H9 (cell line): ENCODE data around the gene PEX26. TPM values are rescaled to one million over a fixed set of nuclear protein-coding genes. Genes with fewer than 3 reads are reported as not detected.
A peak's percentile ranks its signal among the peaks of the same experiment; 100 is the strongest.
"Not testable (repeated sequence)": the region's sequence is repeated elsewhere in the genome, so short reads cannot be mapped to it uniquely, and the experiment has no call there.

Source experiments
- DNase-seq: peaks from one replicate; pipeline ENCODE4 v3.0.0-alpha.2; 2017
- H2AFZ ChIP-seq: one replicate; pipeline ENCODE4 v1.6.1; 2013; ENCODE audit warnings: mild to moderate bottlenecking, low read length, control low read depth, moderate library complexity
- H2AK5ac ChIP-seq: 2 replicates; pipeline ENCODE4 v1.6.1; 2013; ENCODE audit warnings: low read length, control low read depth, mixed read lengths; ENCODE audit not compliant: insufficient read length
- H2BK120ac ChIP-seq: one replicate; pipeline ENCODE4 v1.6.1; 2013; ENCODE audit warnings: low read depth, mild to moderate bottlenecking, low read length, control low read depth, inconsistent platforms; ENCODE audit not compliant: poor library complexity, severe bottlenecking
- H2BK12ac ChIP-seq: 2 replicates; pipeline ENCODE4 v1.6.1; 2013; ENCODE audit warnings: low read length, control low read depth, mixed read lengths, low read depth; ENCODE audit not compliant: insufficient read length
- H2BK15ac ChIP-seq: 2 replicates; pipeline ENCODE4 v1.6.1; 2013; ENCODE audit warnings: low read depth, low read length, control low read depth
- H2BK20ac ChIP-seq: one replicate; pipeline ENCODE4 v1.6.1; 2013; ENCODE audit warnings: low read depth, mild to moderate bottlenecking, low read length, control low read depth, inconsistent platforms; ENCODE audit not compliant: poor library complexity, severe bottlenecking
- H2BK5ac ChIP-seq: 2 replicates; pipeline ENCODE4 v1.6.1; 2013; ENCODE audit warnings: low read length, control low read depth, mixed read lengths; ENCODE audit not compliant: insufficient read length
- H3K14ac ChIP-seq: 2 replicates; pipeline ENCODE4 v1.6.1; 2013; ENCODE audit warnings: low read length, control low read depth; ENCODE audit not compliant: insufficient read depth
- H3K18ac ChIP-seq: 2 replicates; pipeline ENCODE4 v1.6.1; 2013; ENCODE audit warnings: low read depth, mild to moderate bottlenecking, mixed read lengths, low read length, control low read depth; ENCODE audit not compliant: insufficient read length
- H3K23ac ChIP-seq: 2 replicates; pipeline ENCODE4 v1.6.1; 2013; ENCODE audit warnings: low read length, control low read depth, mixed read lengths, low read depth; ENCODE audit not compliant: insufficient read length
- H3K23me2 ChIP-seq: 2 replicates; pipeline ENCODE4 v1.6.1; 2013; ENCODE audit warnings: low read depth, mild to moderate bottlenecking, mixed read lengths, low read length, control low read depth; ENCODE audit not compliant: insufficient read length, poor library complexity, severe bottlenecking
- H3K27ac ChIP-seq: 2 replicates; pipeline ENCODE4 v1.5.1; 2013; ENCODE audit warnings: low read length, control low read depth, mixed read lengths, low read depth; ENCODE audit not compliant: insufficient read length
- H3K27me3 ChIP-seq: 2 replicates; pipeline ENCODE4 v1.6.1; 2013; ENCODE audit warnings: low read length, control low read depth, inconsistent platforms; ENCODE audit not compliant: insufficient read depth
- H3K4ac ChIP-seq: 2 replicates; pipeline ENCODE4 v1.6.1; 2013; ENCODE audit warnings: low read depth, mild to moderate bottlenecking, control low read depth, inconsistent platforms, low read length, moderate library complexity
- H3K4me1 ChIP-seq: 2 replicates; pipeline ENCODE4 v1.6.1; 2013; ENCODE audit warnings: low read length, control low read depth, inconsistent platforms; ENCODE audit not compliant: insufficient read depth
- H3K4me2 ChIP-seq: 2 replicates; pipeline ENCODE4 v1.6.1; 2013; ENCODE audit warnings: low read length, control low read depth, mixed read lengths; ENCODE audit not compliant: insufficient read length, insufficient read depth
- H3K56ac ChIP-seq: 2 replicates; pipeline ENCODE4 v1.6.1; 2013; ENCODE audit warnings: low read depth, mild to moderate bottlenecking, mixed read lengths, low read length, control low read depth; ENCODE audit not compliant: insufficient read length
- H3K79me1 ChIP-seq: 2 replicates; pipeline ENCODE4 v1.6.1; 2013; ENCODE audit warnings: low read depth, mild to moderate bottlenecking, moderate library complexity, low read length, control low read depth, inconsistent platforms; ENCODE audit not compliant: insufficient read depth, poor library complexity, severe bottlenecking
- H3K79me2 ChIP-seq: 2 replicates; pipeline ENCODE4 v1.6.1; 2013; ENCODE audit warnings: low read length, control low read depth, inconsistent platforms; ENCODE audit not compliant: insufficient read depth
- H3K9ac ChIP-seq: 2 replicates; pipeline ENCODE4 v1.6.1; 2013; ENCODE audit warnings: low read length, control low read depth, mixed read lengths; ENCODE audit not compliant: insufficient read length; ENCODE audit errors: extremely low read depth
- H3K9me3 ChIP-seq: one replicate; pipeline ENCODE4 v1.6.1; 2013; ENCODE audit warnings: low read depth, low read length, inconsistent platforms; ENCODE audit not compliant: control insufficient read depth
- H3T11ph ChIP-seq: one replicate; pipeline ENCODE4 v1.6.1; 2013; ENCODE audit warnings: mild to moderate bottlenecking, low read length, control low read depth, inconsistent platforms
- H4K20me1 ChIP-seq: one replicate; pipeline ENCODE4 v1.6.1; 2013; ENCODE audit not compliant: control insufficient read depth, insufficient read length, insufficient read depth
- H4K5ac ChIP-seq: 2 replicates; pipeline ENCODE4 v1.6.1; 2013; ENCODE audit warnings: low read depth, mild to moderate bottlenecking, mixed read lengths, low read length, control low read depth; ENCODE audit not compliant: insufficient read length
- H4K8ac ChIP-seq: replicated peaks from 2 replicates; pipeline ENCODE4 v1.6.1; 2013; ENCODE audit warnings: low read length, control low read depth, mixed read lengths, low read depth; ENCODE audit not compliant: insufficient read length
- H4K91ac ChIP-seq: 2 replicates; pipeline ENCODE4 v1.6.1; 2013; ENCODE audit warnings: low read depth, mild to moderate bottlenecking, moderate library complexity, mixed read lengths, low read length, control low read depth; ENCODE audit not compliant: insufficient read length
- H3K27ac Mint-ChIP-seq, 3 experiments: 2 replicates in 2 of 3; 3 replicates in 1 of 3; pipeline ENCODE4 v1.8.0; 2020 to 2021; ENCODE audit warnings: mixed read lengths in 3 of 3, mild to moderate bottlenecking in 1 of 3, moderate library complexity in 1 of 3
- H3K27me3 Mint-ChIP-seq: 2 replicates; pipeline ENCODE4 v1.8.0; 2021; ENCODE audit warnings: low read depth, mild to moderate bottlenecking, moderate library complexity, mixed read lengths
- H3K36me3 Mint-ChIP-seq, 3 experiments: 2 replicates in 2 of 3; 3 replicates in 1 of 3; pipeline ENCODE4 v1.8.0; 2020 to 2021; ENCODE audit warnings: low read depth in 3 of 3, mixed read lengths in 3 of 3; ENCODE audit not compliant: insufficient read depth in 1 of 3
- H3K4me1 Mint-ChIP-seq, 2 experiments: 2 replicates each; pipeline ENCODE4 v1.8.0; 2020; ENCODE audit warnings: mixed read lengths in 2 of 2
- H3K4me3 Mint-ChIP-seq, 2 experiments: 2 replicates in 1 of 2; 3 replicates in 1 of 2; pipeline ENCODE4 v1.8.0; 2020 to 2021; ENCODE audit warnings: mild to moderate bottlenecking in 2 of 2, mixed read lengths in 2 of 2, moderate library complexity in 1 of 2
- H3K9me3 Mint-ChIP-seq, 2 experiments: 2 replicates in 1 of 2; 3 replicates in 1 of 2; pipeline ENCODE4 v1.8.0; 2020; ENCODE audit warnings: mild to moderate bottlenecking in 2 of 2, mixed read lengths in 2 of 2, moderate library complexity in 1 of 2
- CTCF ChIP-seq: fragments of 200-600 bp; sonication (generic); conservative IDR thresholded peaks from 3 replicates; pipeline ENCODE4 v1.8.0; 2021; ENCODE audit warnings: antibody characterized with exemption, mild to moderate bottlenecking
- WGBS: extraction: QIAGEN DNeasy Blood & Tissue Kit; methylation state at CpG from one replicate; pipeline ENCODE4 v1.1.7; 2013; ENCODE audit warnings: missing lambda C conversion rate, low lambda C conversion rate, mixed read lengths; ENCODE audit not compliant: insufficient read length; ENCODE audit errors: extremely low coverage; 5-methylcytosine and 5-hydroxymethylcytosine counted together
- total RNA-seq: library from RNA; stranded (reverse); gene quantifications from 2 replicates; pipeline ENCODE4 v1.2.1, GENCODE V29; 2021

The PEX26 gene
- total RNA-seq, 1 experiment from 2014 or later: 35.4 TPM

GRCh38 chr22:18121954-18122554 lies 44.3 kb downstream of the PEX26 start:
- Histone ChIP-seq H2AK5ac (no peak overlapping the region), H2AFZ (no peak overlapping the region), H3K4me1 (peaks cover 3% of the 10 kb centered on the region; the same call in 1 of the 2 replicates), H2BK5ac (no peak overlapping the region), H3K79me2 (no peaks in the 10 kb centered on the region), H3K23me2 (no peaks in the 10 kb centered on the region), H3K9me3 (no peaks in the 10 kb centered on the region), H3K27ac (no peak overlapping the region), H3K23ac (no peak overlapping the region), H3K79me1 (no peaks in the 10 kb centered on the region), H3T11ph (no peak overlapping the region), H3K4ac (no peak overlapping the region), H3K9ac (no peak overlapping the region), H3K4me2 (no peak overlapping the region), H2BK15ac (no peak overlapping the region), H3K14ac (no peak overlapping the region), H3K18ac (no peak overlapping the region), H3K56ac (no peak overlapping the region), H4K5ac (no peak overlapping the region), H4K91ac (no peak overlapping the region), H2BK120ac (no peak overlapping the region), H4K20me1 (no peaks in the 10 kb centered on the region), H2BK12ac (no peak overlapping the region), H4K8ac (no peak overlapping the region), H3K27me3 (no peaks in the 10 kb centered on the region), H2BK20ac (no peak overlapping the region)
- no CpG with 5 or more reads among the region's 5 CpGs for WGBS
- Mint-ChIP-seq H3K4me1 (peaks cover 11 to 12% of the 10 kb centered on the region in 2 experiments), H3K36me3 (peaks cover 0 to 5% (median 0%) of the 10 kb centered on the region in 3 experiments; a peak in 3 of 7 replicates), H3K4me3 (no peak overlapping the region), H3K27me3 (peaks cover 3% of the 10 kb centered on the region), H3K9me3 (no peaks in the 10 kb centered on the region), H3K27ac (no peak overlapping the region)
- TF ChIP-seq CTCF: peak; percentile 29; the same call in 2 of the 3 replicates
- DNase-seq: peak; percentile 47

- H3K14ac ChIP-seq, H3K27ac ChIP-seq, H2AK5ac ChIP-seq, H3K79me2 ChIP-seq, H3K4ac ChIP-seq, H3K9me3 ChIP-seq, H3K56ac ChIP-seq, H3K23me2 ChIP-seq, H3K27ac Mint-ChIP-seq, H3K9ac ChIP-seq, H2BK5ac ChIP-seq, H4K5ac ChIP-seq, H4K8ac ChIP-seq, H3K23ac ChIP-seq, H3K18ac ChIP-seq, DNase-seq, H2BK15ac ChIP-seq, H2BK12ac ChIP-seq, H2AFZ ChIP-seq, H3K4me3 Mint-ChIP-seq, H3K27me3 ChIP-seq, H3K4me1 ChIP-seq, H3T11ph ChIP-seq, H3K9me3 Mint-ChIP-seq, H3K27me3 Mint-ChIP-seq, H2BK120ac ChIP-seq, H2BK20ac ChIP-seq, H3K79me1 ChIP-seq, H4K20me1 ChIP-seq, H3K36me3 Mint-ChIP-seq, H4K91ac ChIP-seq, H3K4me2 ChIP-seq: not testable (repeated sequence)
- peaks cover 11 to 12% of the 10 kb centered on the region in 2 experiments for H3K4me1 Mint-ChIP-seq
- no CpG with 5 or more reads among the region's 19 CpGs for WGBS
Observed at GRCh38 chr22:18123476-18124025, 45.8 kb downstream of the PEX26 start.
